K562 (cell line): ENCODE results near the gene CSH1. TPM values are rescaled to one million over a fixed set of nuclear protein-coding genes. Genes with fewer than 3 reads are reported as not detected.
A peak's percentile ranks its signal among the peaks of the same experiment; 100 is the strongest.

Source experiments
- ATAC-seq: fragments of 200-7000 bp; cut with Tn5 transposase; 3 replicates; pipeline ENCODE4 v1.9.1; 2020; ENCODE audit warnings: moderate library complexity
- BruUV-seq: library from RNA; stranded (reverse); fragments of 400-500 nt; replicated peaks from 2 replicates; lab custom pipeline; 2021; lab: Mats Ljungman, UMichigan
- CTCF ChIA-PET: fragments of 300-600 bp; formaldehyde crosslinking; extraction: SDS; loops from one replicate; lab custom pipeline; 2021; ENCODE audit warnings: low intra/inter-chr PET ratio; lab: Yijun Ruan, JAX
- POLR2A ChIA-PET: fragments of 300-600, 350-650 bp; sonication (Branson Sonifier 250); formaldehyde crosslinking; extraction: SDS; loops from one replicate; lab custom pipeline; 2021; ENCODE audit warnings: antibody characterized with exemption, inconsistent platforms; lab: Yijun Ruan, JAX
- DNase-seq, 4 experiments: peaks; one replicate each; pipeline versions ENCODE4 v3.0.0 to v3.0.0-alpha.2; 2011 to 2018; ENCODE audit warnings: low spot score in 3 of 4, mixed read lengths in 3 of 4; ENCODE audit errors: extremely low read depth in 1 of 4
- FAIRE-seq: peaks from 2 replicates; lab custom pipeline; 2011; peaks lifted over from hg19 to GRCh38; lab: Jason Lieb, UNC
- H2AFZ ChIP-seq: 2 replicates; pipeline ENCODE4 v1.6.0; 2011; ENCODE audit warnings: low read depth, low read length, control low read depth, inconsistent platforms
- H3K27ac ChIP-seq: fragments of 200-600 bp; 3 replicates; pipeline ENCODE4 v1.8.0; 2011; ENCODE audit warnings: low read depth, mild to moderate bottlenecking, control low read depth, inconsistent platforms, low read length, moderate library complexity, mixed read lengths; ENCODE audit errors: extremely low read depth
- H3K27me3 ChIP-seq, 2 experiments: fragments of 300-600 bp in 1 of 2; 2 replicates in 1 of 2; 3 replicates in 1 of 2; pipeline versions ENCODE4 v1.6.0 to v1.8.0; 2011; ENCODE audit warnings: inconsistent platforms in 2 of 2, low read length in 2 of 2, mild to moderate bottlenecking in 1 of 2, mixed read lengths in 1 of 2, moderate library complexity in 1 of 2; ENCODE audit not compliant: control insufficient read depth in 2 of 2, insufficient read depth in 2 of 2
- H3K36me3 ChIP-seq: fragments of 300-600 bp; 3 replicates; pipeline ENCODE4 v1.8.0; 2011; ENCODE audit warnings: mild to moderate bottlenecking, low read length, inconsistent platforms; ENCODE audit not compliant: control insufficient read depth, insufficient read depth
- H3K4me1 ChIP-seq, 2 experiments: fragments of 200-600 bp in 1 of 2; replicated peaks in 1 of 2; 2 replicates in 1 of 2; 3 replicates in 1 of 2; pipeline versions ENCODE4 v1.5.1 to v1.8.0; 2011; ENCODE audit warnings: inconsistent platforms in 2 of 2, low read length in 2 of 2, mild to moderate bottlenecking in 1 of 2, mixed read lengths in 1 of 2, moderate library complexity in 1 of 2; ENCODE audit not compliant: control insufficient read depth in 2 of 2, insufficient read depth in 2 of 2
- H3K4me2 ChIP-seq: 2 replicates; pipeline ENCODE4 v1.6.1; 2011; ENCODE audit warnings: low read length, control low read depth, inconsistent platforms, mixed read lengths; ENCODE audit not compliant: insufficient read depth
- H3K4me3 ChIP-seq: fragments of 200-600 bp; sonication (generic), shearing (Covaris generic); 2 replicates; pipeline ENCODE4 v1.5.1; 2016; ENCODE audit warnings: control low read depth, inconsistent platforms
- H3K79me2 ChIP-seq: fragments of 200-600 bp; 3 replicates; pipeline ENCODE4 v1.8.0; 2011; ENCODE audit warnings: low read length, inconsistent platforms; ENCODE audit not compliant: control insufficient read depth, insufficient read depth
- H3K9ac ChIP-seq, 2 experiments: 2 replicates each; pipeline versions ENCODE4 v1.6.0 to v1.6.1; 2011; ENCODE audit warnings: low read depth in 2 of 2, low read length in 2 of 2, control low read depth in 1 of 2, inconsistent platforms in 1 of 2, mild to moderate bottlenecking in 1 of 2, mixed read lengths in 1 of 2; ENCODE audit not compliant: insufficient read depth in 1 of 2
- H3K9me1 ChIP-seq: one replicate; pipeline ENCODE4 v1.6.0; 2011; ENCODE audit warnings: inconsistent platforms, mild to moderate bottlenecking, low read length, moderate library complexity; ENCODE audit not compliant: control insufficient read depth, insufficient read depth
- H3K9me3 ChIP-seq: replicated peaks from 2 replicates; pipeline ENCODE4 v1.5.1; 2011; ENCODE audit warnings: low read depth, low read length, inconsistent platforms; ENCODE audit not compliant: control insufficient read depth, insufficient read depth
- H4K20me1 ChIP-seq: replicated peaks from 2 replicates; pipeline ENCODE4 v1.6.1; 2011; ENCODE audit warnings: low read length, inconsistent platforms, mixed read lengths; ENCODE audit not compliant: control insufficient read depth, insufficient read depth
- CHD2 ChIP-seq: IDR thresholded peaks from 2 replicates; pipeline ENCODE4 v1.6.1; 2011; ENCODE audit warnings: low read depth, low read length
- L3MBTL2 ChIP-seq: fragments of 450-650 bp; IDR thresholded peaks from 2 replicates; pipeline ENCODE4 v1.6.1; 2016; ENCODE audit warnings: mild to moderate bottlenecking, moderate library complexity
- SNIP1 ChIP-seq: fragments of 450-650 bp; IDR thresholded peaks from 2 replicates; pipeline ENCODE4 v1.7.1; 2017; ENCODE audit warnings: low read depth, mild to moderate bottlenecking
- SREBF2 ChIP-seq: sonication (generic); formaldehyde crosslinking; IDR thresholded peaks from 2 replicates; pipeline ENCODE4 v1.4.0; 2020; ENCODE audit warnings: mild to moderate bottlenecking, missing genetic modification reagents
- TCF3 ChIP-seq: sonication (generic); formaldehyde crosslinking; IDR thresholded peaks from 2 replicates; pipeline ENCODE4 v1.4.0; 2020; ENCODE audit warnings: mild to moderate bottlenecking, missing genetic modification reagents
- TCF7 ChIP-seq: sonication (generic); IDR thresholded peaks from 2 replicates; pipeline ENCODE4 v1.6.1; 2016; ENCODE audit warnings: antibody characterized with exemption, borderline replicate concordance
- ZNF639 ChIP-seq, 2 experiments: fragments of 200-800 bp in 1 of 2; sonication (Bioruptor generic) in 1 of 2; sonication (generic) in 1 of 2; formaldehyde crosslinking in 1 of 2; IDR thresholded peaks in 1 of 2; conservative IDR thresholded peaks in 1 of 2; 2 replicates each; pipeline versions ENCODE4 v1.5.0 to v1.6.1; 2016 to 2020; ENCODE audit warnings: missing compliant biosample characterization in 1 of 2, missing genetic modification characterization in 1 of 2, missing genetic modification reagents in 1 of 2
- ZNF655 ChIP-seq: fragments of 250-450 bp; sonication (Bioruptor Pico); IDR thresholded peaks from 2 replicates; pipeline ENCODE4 v1.5.0; 2021
- WGBS: fragments of 100-300 bp; shearing (Covaris generic); methylation state at CpG from one replicate; pipeline ENCODE4 v1.1.6; 2016; ENCODE audit warnings: low coverage, mixed read lengths; ENCODE audit not compliant: insufficient coverage; ENCODE audit errors: missing lambda C conversion rate; 5-methylcytosine and 5-hydroxymethylcytosine counted together
- in situ Hi-C: fragments of 300-500 bp; cut with MboI; formaldehyde crosslinking; loops from 4 replicates; pipeline ENCODE4 v1.15.0; 2018; ENCODE audit warnings: inconsistent platforms, mixed read lengths
- intact Hi-C: fragments of 100-400 bp; cut with micrococcal nuclease; formaldehyde crosslinking; loops from 2 replicates; pipeline ENCODE4 v1.14.2; 2022
- polyA plus RNA-seq, 8 experiments: library from polyadenylated mRNA; depleted of rRNA in 4 of 8; stranded (reverse) in 5 of 8; unstranded in 3 of 8; fragments of >200 nt; fragmentation: Nextera tagmentation in 2 of 8; fragmentation: Illumina TruSeq in 1 of 8; extraction: Ambion mirVana in 2 of 8; extraction: Trizol in 1 of 8; gene quantifications; 2 replicates each; pipeline versions ENCODE4 v1.2.1 to v1.2.3, GENCODE V29; 2011 to 2014; ENCODE audit warnings: inconsistent platforms in 1 of 8, missing spikeins in 1 of 8
- total RNA-seq, 7 experiments: library from RNA; depleted of rRNA in 6 of 7; stranded (reverse); fragments of >200 nt in 6 of 7; fragmentation: Illumina TruSeq in 2 of 7; extraction: Trizol in 2 of 7; gene quantifications; 2 replicates each; pipeline versions ENCODE4 v1.2.1 to v1.2.3, GENCODE V29; 2011 to 2021; ENCODE audit warnings: low replicate concordance in 1 of 7

Gene CSH1
- total and polyA plus RNA-seq, 9 of the 15 experiments (the other 6 are each of a cell fraction or from before 2014, with no cell fraction given): not detected

GRCh38 chr17:63934183-63935112 lies 38.1 kb upstream of the CSH1 start:
- WGBS: 13% methylated on average over 21 of the region's 21 CpGs
- Histone ChIP-seq H3K4me1 (peaks cover 0 to 35% of the 10 kb centered on the region in 2 experiments; a peak in 2 of 5 replicates), H3K4me3 (no peak overlapping the region), H3K79me2 (no peaks in the 10 kb centered on the region), H3K27me3 (peaks cover 9 to 22% of the 10 kb centered on the region in 2 experiments; a peak in 4 of 5 replicates), H3K9me1 (no peaks in the 10 kb centered on the region), H3K9me3 (no peaks in the 10 kb centered on the region; the same call in 1 of the 2 replicates), H2AFZ (no peak overlapping the region), H3K4me2 (no peak overlapping the region), H3K9ac (peak overlapping the region in 1 of 2 experiments; percentile 4; a peak in 1 of 4 replicates), H3K36me3 (no peaks in the 10 kb centered on the region)
- CTCF ChIA-PET: no interaction called here
- BruUV-seq: no TSS peak
- intact Hi-C loops: no loop called here
- DNase-seq (no peak), FAIRE-seq (no peak)
- no peak for TF ChIP-seq ZNF639 (CRISPR knock-in tag; conservative IDR thresholded peaks at IDR 0.05 in 1 of 2, IDR thresholded peaks at IDR 0.05 in 1 of 2)
- no peak for TF ChIP-seq L3MBTL2
- TF ChIP-seq SREBF2 (CRISPR knock-in tag): no peak
- no peak for TF ChIP-seq TCF7
- TF ChIP-seq SNIP1: no peak
- no peak for TF ChIP-seq CHD2
- no peak for TF ChIP-seq ZNF655
- TF ChIP-seq TCF3 (CRISPR knock-in tag): no peak
- TF ChIP-seq, all 486 proteins: peak for 0
- no peak for ATAC-seq
- in situ Hi-C loops: no loop called here
- no peak overlapping the region for H3K27ac ChIP-seq
- POLR2A ChIA-PET: interaction anchor here (1.2 kb wide), 1 partner anchor 27 kb away, joined by 4 read pairs; no protein-coding TSS in a partner anchor
- H4K20me1 ChIP-seq: no peaks in the 10 kb centered on the region
